ENCODE measurements around the gene MYL6B.
"Not testable (repeated sequence)": the region's sequence is repeated elsewhere in the genome, so short reads cannot be mapped to it uniquely, and the experiment has no call there.

Gene MYL6B

DNA sequence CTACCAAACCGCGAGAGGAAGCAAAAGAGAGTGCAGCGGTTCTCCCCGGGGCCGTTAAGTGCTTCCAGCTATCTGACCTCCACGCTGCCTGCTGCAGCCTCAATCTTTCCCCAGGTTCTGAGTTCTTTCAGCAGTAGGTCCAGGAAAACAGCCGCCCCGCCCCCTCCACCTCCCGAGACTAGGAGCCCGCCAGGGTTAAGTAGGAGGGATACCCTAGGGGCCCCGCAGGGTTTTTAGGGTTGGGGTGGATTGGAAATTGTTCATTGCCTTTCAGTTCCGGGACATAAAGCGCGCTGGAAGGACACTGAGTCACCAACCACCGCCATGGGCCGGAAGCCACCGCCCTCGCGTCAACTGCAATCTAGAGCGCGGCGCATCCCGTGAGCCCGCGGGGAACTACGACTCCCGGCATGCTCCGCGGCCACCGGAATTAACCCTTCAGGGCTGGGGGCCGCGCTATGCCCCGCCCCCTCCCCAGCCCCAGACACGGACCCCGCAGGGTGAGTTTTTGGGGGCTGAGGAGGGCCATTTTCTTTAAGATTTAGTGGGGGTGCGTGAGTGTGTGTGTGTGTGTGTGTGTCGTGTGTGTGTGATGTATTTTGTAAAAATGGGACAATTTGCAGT, at the start of gene MYL6B:
TSS of gene MYL6B (plus strand) at position 456 of the 624 bp plus-strand sequence. CDS start 1,332 bp downstream, outside the sequence.
- DNase-seq (ENCODE audit: low read depth): peak; percentile 80

GRCh38 chr12:56102683-56103065, 49.7 kb upstream of the MYL6B start:
- no peak for DNase-seq (ENCODE audit: low read depth)

DNA sequence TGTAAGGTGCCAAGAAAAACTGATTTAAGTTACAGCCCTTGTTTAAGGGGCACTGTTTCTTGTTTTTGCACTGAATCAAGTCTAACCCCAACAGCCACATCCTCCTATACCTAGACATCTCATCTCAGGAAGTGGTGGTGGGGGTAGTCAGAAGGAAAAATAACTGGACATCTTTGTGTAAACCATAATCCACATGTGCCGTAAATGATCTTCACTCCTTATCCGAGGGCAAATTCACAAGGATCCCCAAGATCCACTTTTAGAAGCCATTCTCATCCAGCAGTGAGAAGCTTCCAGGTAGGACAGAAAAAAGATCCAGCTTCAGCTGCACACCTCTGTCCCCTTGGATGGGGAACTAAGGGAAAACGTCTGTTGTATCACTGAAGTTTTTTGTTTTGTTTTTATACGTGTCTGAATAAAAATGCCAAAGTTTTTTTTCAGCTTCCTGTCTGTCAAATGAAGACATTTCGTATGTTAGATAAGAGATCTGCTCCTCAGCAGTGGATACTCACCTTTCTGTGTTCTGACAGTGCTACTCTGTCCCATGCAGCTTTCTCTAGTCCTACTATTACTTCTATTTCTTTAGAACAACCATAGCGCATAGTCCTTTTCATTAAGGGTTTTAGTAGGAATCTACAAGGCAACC, 49.2 kb upstream of the MYL6B start:
- DNase-seq (ENCODE audit: low read depth): no peak

DNA sequence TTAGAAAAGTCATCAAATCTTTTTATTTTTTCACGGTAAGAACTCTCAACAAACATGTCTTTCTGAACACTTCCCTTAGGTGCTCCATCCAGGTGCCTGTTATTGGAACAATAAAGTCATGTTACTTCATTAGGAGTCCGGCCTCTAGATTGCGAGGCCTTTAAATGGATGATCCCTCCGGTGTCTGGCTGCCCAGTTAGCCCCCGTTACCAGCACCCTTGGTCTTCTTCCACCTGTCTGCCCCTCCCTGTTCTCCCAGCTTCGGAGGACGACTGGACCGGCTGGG, 48.6 kb upstream of the MYL6B start:
- DNase-seq (ENCODE audit: low read depth): peak; percentile 31

- peak; percentile 84 for DNase-seq (ENCODE audit: low read depth)
Measured at GRCh38 chr12:56104109-56104814, 48.1 kb upstream of the MYL6B start, which contains the start of gene PA2G4. TSS of gene PA2G4 (plus strand) at chr12:56104559. CDS start at chr12:56104738, 179 bp downstream.

DNA sequence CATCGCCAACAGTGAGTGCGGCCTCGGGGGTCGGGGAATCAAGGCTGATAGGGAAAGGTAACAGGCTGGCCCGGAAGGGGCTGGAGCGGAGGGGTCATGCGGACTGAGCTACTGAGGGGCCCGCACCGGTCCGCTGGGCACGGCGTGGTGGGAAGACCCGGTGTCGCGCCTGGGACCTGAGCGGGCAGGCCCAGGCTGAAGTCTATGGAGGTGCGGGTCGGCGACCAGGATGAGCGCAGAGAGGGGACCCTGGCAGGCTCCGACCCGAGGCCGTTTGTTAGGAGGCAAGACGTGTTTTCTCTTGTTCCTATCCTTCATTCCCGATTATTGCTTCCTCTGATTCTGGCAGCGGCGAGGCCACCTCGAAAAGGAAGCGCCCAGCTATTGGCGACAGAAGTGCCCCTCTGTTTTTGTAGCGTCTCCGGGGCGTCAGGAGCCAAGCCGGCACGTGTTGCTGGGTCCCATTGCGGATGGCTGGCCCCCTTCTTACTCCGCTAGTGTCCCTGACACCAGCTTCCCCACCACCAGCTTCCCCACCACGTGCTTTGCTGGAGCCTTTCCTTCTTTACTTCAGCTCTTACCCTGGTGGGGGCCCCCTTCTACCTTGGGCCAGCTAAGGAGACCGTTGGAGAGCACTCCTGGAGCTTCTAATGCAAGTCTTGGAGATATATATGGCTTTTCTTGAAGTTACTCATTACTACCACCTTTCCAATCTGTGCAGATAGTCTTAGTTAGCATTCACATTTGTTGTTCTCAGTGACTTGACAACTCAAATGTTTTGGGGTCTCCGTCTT, 47.4 kb upstream of the MYL6B start:
- DNase-seq (ENCODE audit: low read depth): peak; percentile 21

- DNase-seq (ENCODE audit: low read depth): no peak
Measured at GRCh38 chr12:56105609-56105902, 46.8 kb upstream of the MYL6B start.

GRCh38 chr12:56107242-56107641, 45.1 kb upstream of the MYL6B start:
- DNase-seq (ENCODE audit: low read depth): no peak

- DNase-seq (ENCODE audit: low read depth): no peak
Measured at GRCh38 chr12:56110571-56110970, 41.8 kb upstream of the MYL6B start.

DNA sequence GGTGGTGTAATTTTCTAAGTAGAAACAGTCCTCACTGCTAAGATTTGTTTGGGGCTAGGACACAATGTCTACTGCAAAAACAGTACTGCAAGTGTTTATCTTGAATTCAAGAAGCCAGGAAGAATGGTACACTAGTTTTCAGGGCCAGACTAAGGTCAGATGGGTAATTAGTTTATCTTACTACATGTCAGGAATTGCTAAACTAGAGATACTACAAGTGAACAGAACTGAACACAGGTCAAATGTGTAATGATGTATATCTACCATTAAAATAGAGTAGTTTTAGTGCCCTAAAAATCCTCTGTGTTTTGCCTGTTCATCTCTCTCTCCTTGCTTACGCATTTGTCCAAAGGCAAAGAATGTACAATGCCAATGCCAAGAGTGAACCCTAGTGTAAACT, 38.3 kb upstream of the MYL6B start:
- DNase-seq (ENCODE audit: low read depth): no peak

DNA sequence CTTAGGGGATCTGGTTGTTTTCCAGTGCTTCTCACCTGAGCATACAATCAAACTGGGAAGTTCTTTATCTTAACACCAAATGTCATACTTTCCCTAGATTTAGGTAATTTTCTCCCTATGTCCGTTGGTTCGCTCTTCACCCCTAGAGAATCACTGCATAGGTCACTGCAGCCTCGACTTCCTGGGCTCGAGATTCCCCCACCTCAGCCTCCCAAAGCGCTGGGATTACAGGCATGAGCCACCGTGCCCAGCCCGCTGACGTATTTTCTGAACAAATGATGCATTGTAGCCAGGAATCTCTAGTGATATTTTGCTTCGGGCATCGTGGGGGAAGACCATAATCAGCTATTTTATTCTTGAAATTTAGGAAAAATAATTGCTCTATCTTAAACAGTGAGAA, 37.1 kb upstream of the MYL6B start:
- DNase-seq (ENCODE audit: low read depth): no peak

GRCh38 chr12:56116267-56117081, 35.9 kb upstream of the MYL6B start, which contains the start of gene RPL41:
TSS of gene RPL41 (plus strand) at chr12:56116633.
- DNase-seq (ENCODE audit: low read depth): peak; percentile 91

- not testable (repeated sequence) for DNase-seq (ENCODE audit: low read depth)
Measured at GRCh38 chr12:56117082-56117706, 35.2 kb upstream of the MYL6B start.

DNA sequence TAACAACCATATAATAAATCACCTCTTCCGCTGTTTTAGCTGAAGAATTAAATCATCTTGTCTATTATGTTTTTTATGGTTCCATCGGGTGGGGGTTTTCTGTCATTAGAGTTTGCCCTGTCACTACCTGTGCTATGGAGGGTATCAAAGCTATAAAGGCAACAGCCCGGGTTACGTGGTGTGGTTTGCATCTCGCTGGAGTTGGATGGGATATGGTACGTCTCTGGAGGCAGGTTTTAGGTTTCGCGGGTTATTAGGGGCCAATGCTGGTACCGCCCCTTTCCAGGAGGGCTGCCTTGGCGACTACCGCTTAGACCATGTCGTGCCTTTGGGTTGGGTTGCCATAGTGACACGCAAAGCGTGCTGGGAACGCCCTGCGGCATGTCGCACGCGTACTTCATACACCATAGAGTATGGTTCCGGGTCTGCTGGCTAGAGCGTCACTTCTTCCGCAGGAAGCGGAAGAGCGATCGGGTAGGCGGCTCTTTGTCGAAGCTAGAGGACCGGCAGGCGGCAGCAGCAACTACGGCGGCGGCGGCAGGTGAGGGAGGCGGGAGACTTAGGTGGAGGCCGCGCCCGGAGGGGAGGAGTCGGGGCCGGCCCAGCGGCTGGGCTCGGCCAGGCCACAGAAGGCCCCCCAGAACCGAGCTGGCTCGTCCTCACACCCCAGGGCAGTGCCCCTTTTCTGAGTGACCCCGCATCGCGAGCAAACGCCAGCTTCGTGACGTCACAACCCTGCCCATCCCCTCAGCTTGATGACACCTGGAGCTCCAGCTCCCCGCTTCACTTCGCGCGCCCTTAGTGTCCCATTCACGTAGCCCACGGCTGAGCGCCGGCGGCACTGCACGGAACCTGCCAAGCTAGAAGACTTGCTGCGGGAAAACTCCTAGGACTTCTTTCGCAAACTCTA, 34.4 kb upstream of the MYL6B start, which contains the start of gene ZC3H10:
TSS of gene ZC3H10 (plus strand) at position 489 of the 910 bp plus-strand sequence. CDS start 2,297 bp downstream, outside the sequence.
- peak; percentile 94 for DNase-seq (ENCODE audit: low read depth)

- no peak for DNase-seq (ENCODE audit: low read depth)
Measured at GRCh38 chr12:56118688-56119357, 33.6 kb upstream of the MYL6B start.

GRCh38 chr12:56119361-56119796, 33.0 kb upstream of the MYL6B start:
- peak; percentile 14 for DNase-seq (ENCODE audit: low read depth)

GRCh38 chr12:56120158-56120846, 32.1 kb upstream of the MYL6B start:
- no peak for DNase-seq (ENCODE audit: low read depth)

DNA sequence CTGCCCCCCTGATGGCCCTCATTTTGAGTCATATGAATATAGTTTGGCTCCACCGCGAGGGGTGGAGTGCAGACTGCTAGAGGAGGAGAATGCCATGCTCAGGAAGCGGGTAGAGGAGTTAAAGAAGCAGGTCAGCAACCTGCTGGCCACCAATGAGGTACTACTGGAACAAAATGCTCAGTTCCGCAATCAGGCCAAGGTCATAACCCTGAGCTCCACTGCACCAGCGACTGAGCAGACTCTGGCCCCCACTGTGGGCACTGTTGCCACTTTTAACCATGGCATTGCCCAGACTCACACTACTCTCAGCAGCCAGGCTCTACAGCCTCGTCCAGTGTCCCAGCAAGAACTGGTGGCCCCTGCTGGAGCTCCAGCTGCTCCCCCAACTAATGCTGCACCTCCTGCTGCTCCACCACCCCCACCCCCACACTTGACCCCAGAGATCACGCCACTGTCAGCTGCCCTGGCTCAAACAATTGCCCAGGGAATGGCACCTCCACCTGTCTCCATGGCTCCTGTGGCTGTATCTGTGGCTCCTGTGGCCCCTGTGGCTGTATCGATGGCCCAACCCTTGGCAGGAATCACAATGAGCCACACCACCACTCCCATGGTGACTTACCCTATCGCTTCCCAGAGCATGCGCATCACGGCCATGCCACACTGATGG, 31.1 kb upstream of the MYL6B start:
- DNase-seq (ENCODE audit: low read depth): no peak

All from stimulated activated CD8-positive, alpha-beta memory T cell treated with anti-CD3 and anti-CD28 coated beads, Interleukin-15, amount 100 ng/mL, for 24 hours (primary cell).